ENCODE data around the gene NPAS1.

The NPAS1 gene

GRCh38 chr19:47057328-47057727, 37.7 kb downstream of the NPAS1 start:
- no peak for DNase-seq (ENCODE audit: low spot score in 2 of 2)
- Histone ChIP-seq H3K36me3 (replicated peaks) (no peaks in the 10 kb centered on the region), H3K4me1 (peaks cover 15% of the 10 kb centered on the region), H3K9me3 (no peaks in the 10 kb centered on the region), H3K27me3 (ENCODE audit: low read depth) (no peaks in the 10 kb centered on the region), H3K4me3 (no peak overlapping the region)
- in situ Hi-C loops (cut with MboI; ENCODE audit: low sequenced_read_pairs) = no loop called here

- in situ Hi-C loops (cut with MboI; ENCODE audit: low sequenced_read_pairs) = no loop called here
- H3K27me3 ChIP-seq (ENCODE audit: low read depth) = no peaks in the 10 kb centered on the region
- DNase-seq (ENCODE audit: low spot score in 2 of 2) = no peak
- H3K4me1 ChIP-seq = peaks cover 15% of the 10 kb centered on the region
- no peaks in the 10 kb centered on the region for H3K36me3 ChIP-seq (replicated peaks)
- H3K9me3 ChIP-seq = no peaks in the 10 kb centered on the region
- H3K4me3 ChIP-seq = no peak overlapping the region
Measured at GRCh38 chr19:47058621-47059022, 39.0 kb downstream of the NPAS1 start.

GRCh38 chr19:47063874-47064273, 44.2 kb downstream of the NPAS1 start:
- Histone ChIP-seq H3K27me3 (ENCODE audit: low read depth) (no peaks in the 10 kb centered on the region), H3K9me3 (no peaks in the 10 kb centered on the region), H3K4me3 (no peak overlapping the region), H3K36me3 (replicated peaks) (peaks cover 14% of the 10 kb centered on the region), H3K4me1 (no peaks in the 10 kb centered on the region; the same call in 1 of the 2 replicates)
- in situ Hi-C loops (cut with MboI; ENCODE audit: low sequenced_read_pairs) = no loop called here
- peak; percentile 14 to 37 for DNase-seq (ENCODE audit: low spot score in 2 of 2)

GRCh38 chr19:47065242-47065641, 45.6 kb downstream of the NPAS1 start:
- H3K4me1 ChIP-seq = no peaks in the 10 kb centered on the region; the same call in 1 of the 2 replicates
- in situ Hi-C loops (cut with MboI; ENCODE audit: low sequenced_read_pairs) = no loop called here
- DNase-seq (ENCODE audit: low spot score in 2 of 2) = no peak
- no peaks in the 10 kb centered on the region for H3K9me3 ChIP-seq
- no peaks in the 10 kb centered on the region for H3K27me3 ChIP-seq (ENCODE audit: low read depth)
- H3K4me3 ChIP-seq = no peak overlapping the region
- peaks cover 14% of the 10 kb centered on the region for H3K36me3 ChIP-seq (replicated peaks)

- no peaks in the 10 kb centered on the region; the same call in 1 of the 2 replicates for H3K4me1 ChIP-seq
- no peak overlapping the region for H3K4me3 ChIP-seq
- peaks cover 17% of the 10 kb centered on the region for H3K36me3 ChIP-seq (replicated peaks)
- no peaks in the 10 kb centered on the region for H3K9me3 ChIP-seq
- DNase-seq (ENCODE audit: low spot score in 2 of 2) = no peak
- in situ Hi-C loops (cut with MboI; ENCODE audit: low sequenced_read_pairs) = no loop called here
- H3K27me3 ChIP-seq (ENCODE audit: low read depth) = no peaks in the 10 kb centered on the region
Measured at GRCh38 chr19:47066376-47067214, 47.0 kb downstream of the NPAS1 start.

DNA sequence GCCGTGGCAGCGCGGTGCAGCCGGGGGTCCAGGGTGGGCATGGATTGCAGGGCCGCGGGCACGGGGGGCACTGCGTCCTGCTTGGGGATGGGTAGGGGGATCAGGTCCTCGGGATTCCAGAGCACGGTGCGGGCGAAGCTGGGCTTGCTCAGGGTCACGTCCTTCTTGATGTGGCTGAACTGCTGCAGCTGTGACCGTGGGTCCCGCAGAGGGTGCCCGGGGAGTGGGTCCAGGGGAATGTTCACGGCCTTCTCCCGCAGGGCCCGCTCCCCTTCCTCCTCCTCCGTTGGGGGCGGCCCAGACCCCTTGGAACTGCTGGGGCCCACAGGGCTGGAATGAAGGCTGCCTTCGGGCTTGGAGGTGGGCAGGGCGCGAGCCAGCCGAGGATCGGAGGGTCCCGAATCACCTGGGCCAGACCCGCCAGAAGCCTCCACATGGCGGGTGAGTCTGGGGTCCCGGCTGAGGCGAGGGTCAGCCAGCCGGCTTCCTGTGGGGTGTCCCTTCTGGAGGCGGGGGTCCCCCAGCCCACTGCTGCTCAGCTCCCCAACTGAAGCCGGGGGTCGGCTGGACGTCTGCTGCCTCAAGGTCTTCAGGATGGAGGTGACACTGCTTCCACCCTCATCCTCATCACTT, 47.7 kb downstream of the NPAS1 start:
- H3K9me3 ChIP-seq = no peaks in the 10 kb centered on the region
- DNase-seq (ENCODE audit: low spot score in 2 of 2) = no peak

GRCh38 chr19:47068246-47068645, 48.6 kb downstream of the NPAS1 start:
- H3K27me3 ChIP-seq (ENCODE audit: low read depth) = no peaks in the 10 kb centered on the region
- H3K36me3 ChIP-seq (replicated peaks) = peaks cover 22% of the 10 kb centered on the region
- in situ Hi-C loops (cut with MboI; ENCODE audit: low sequenced_read_pairs) = no loop called here

More for the DNA sequence above, 47.7 kb downstream of the NPAS1 start:
- Histone ChIP-seq H3K4me1 (no peaks in the 10 kb centered on the region; the same call in 1 of the 2 replicates), H3K36me3 (replicated peaks) (peaks cover 19% of the 10 kb centered on the region), H3K4me3 (no peak overlapping the region), H3K27me3 (ENCODE audit: low read depth) (no peaks in the 10 kb centered on the region)
- in situ Hi-C loops (cut with MboI; ENCODE audit: low sequenced_read_pairs) = no loop called here

DNA sequence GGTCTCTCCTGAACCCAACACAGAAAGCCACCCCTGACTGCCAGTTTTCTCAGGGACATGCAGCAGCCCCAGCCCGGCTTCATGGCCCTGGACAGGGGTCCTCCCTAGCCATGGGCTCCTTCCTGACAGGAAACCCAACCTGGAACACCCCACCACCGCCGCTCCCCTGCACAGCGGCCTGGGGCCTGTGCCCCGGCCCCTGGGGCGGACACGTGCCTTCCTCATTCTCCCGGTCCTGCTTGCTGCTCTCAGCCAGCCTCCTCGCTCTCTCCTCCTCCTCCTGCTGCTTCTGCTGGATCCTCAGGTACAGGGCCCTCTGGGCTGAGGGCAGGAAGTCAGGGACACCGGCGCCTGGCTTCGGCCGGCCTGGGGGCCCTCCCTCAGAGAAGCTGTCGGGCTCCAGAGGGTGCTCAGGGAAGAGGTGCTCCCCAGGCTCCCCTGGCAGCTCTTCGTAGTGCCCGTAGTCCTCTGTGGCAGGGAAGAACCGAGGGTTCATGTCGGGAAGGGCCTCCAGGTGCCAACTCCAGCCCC, 49.3 kb downstream of the NPAS1 start:
- Histone ChIP-seq H3K9me3 (no peaks in the 10 kb centered on the region), H3K27me3 (ENCODE audit: low read depth) (no peaks in the 10 kb centered on the region), H3K4me1 (no peaks in the 10 kb centered on the region), H3K4me3 (no peak overlapping the region), H3K36me3 (replicated peaks) (peaks cover 22% of the 10 kb centered on the region)
- in situ Hi-C loops (cut with MboI; ENCODE audit: low sequenced_read_pairs) = no loop called here
- no peak for DNase-seq (ENCODE audit: low spot score in 2 of 2)

More at GRCh38 chr19:47068246-47068645, 48.6 kb downstream of the NPAS1 start:
- no peak overlapping the region for H3K4me3 ChIP-seq
- H3K9me3 ChIP-seq = no peaks in the 10 kb centered on the region
- no peaks in the 10 kb centered on the region; the same call in 1 of the 2 replicates for H3K4me1 ChIP-seq
- DNase-seq (ENCODE audit: low spot score in 2 of 2) = no peak

DNA sequence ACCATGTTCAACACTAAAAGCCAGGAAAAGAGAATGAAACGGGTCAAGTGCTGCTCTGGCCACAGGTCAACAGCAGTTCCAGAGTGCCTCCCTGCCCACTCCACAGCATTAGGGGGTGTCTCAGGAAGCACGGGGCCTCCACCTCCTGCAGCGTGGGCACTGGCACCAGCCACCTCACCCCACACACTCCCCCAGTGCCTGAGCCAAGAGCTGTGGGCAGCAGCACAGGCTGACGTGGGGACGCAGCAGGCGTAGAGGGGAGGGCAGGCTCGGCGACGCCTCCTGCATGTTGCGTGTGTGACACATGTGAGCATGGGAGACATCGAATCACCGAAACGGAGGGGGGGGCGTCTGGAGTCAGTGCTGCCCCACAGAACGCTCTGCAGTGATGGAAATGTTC, 50.2 kb downstream of the NPAS1 start:
- Histone ChIP-seq H3K27me3 (ENCODE audit: low read depth) (no peaks in the 10 kb centered on the region), H3K36me3 (replicated peaks) (peaks cover 22% of the 10 kb centered on the region), H3K4me1 (no peaks in the 10 kb centered on the region), H3K4me3 (no peak overlapping the region), H3K9me3 (no peaks in the 10 kb centered on the region)
- in situ Hi-C loops (cut with MboI; ENCODE audit: low sequenced_read_pairs) = loop anchor here (10.0 kb wide), 1 partner anchor 55 kb away; no protein-coding TSS in a partner anchor
- no peak for DNase-seq (ENCODE audit: low spot score in 2 of 2)

- in situ Hi-C loops (cut with MboI; ENCODE audit: low sequenced_read_pairs) = loop anchor here (10.0 kb wide), 1 partner anchor 54 kb away; no protein-coding TSS in a partner anchor
- Histone ChIP-seq H3K27me3 (ENCODE audit: low read depth) (no peaks in the 10 kb centered on the region), H3K4me1 (no peaks in the 10 kb centered on the region), H3K4me3 (no peak overlapping the region), H3K9me3 (no peaks in the 10 kb centered on the region), H3K36me3 (replicated peaks) (peaks cover 22% of the 10 kb centered on the region)
- DNase-seq (ENCODE audit: low spot score in 2 of 2) = no peak
Measured at GRCh38 chr19:47070756-47071155, 51.1 kb downstream of the NPAS1 start.

DNA sequence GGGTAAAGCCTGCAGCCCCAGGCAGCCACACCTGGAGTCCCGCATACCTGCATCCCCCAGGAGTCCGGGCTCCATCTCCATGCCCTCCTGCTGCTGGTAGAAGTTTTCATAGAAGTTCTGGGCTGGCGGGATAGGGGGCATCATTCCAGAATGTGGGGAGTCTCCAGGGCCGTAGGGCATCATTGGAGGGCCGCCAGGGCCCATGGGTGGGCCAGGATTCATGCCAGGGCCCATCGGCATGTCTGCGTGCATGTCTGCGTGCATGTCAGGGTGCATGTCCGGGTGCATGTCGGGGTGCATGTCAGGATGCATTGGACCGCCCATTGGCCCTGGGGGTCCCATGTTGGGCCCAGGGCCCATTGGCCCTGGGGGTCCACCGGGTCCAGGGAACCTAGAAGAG, 52.1 kb downstream of the NPAS1 start:
- peaks cover 27% of the 10 kb centered on the region for H3K36me3 ChIP-seq (replicated peaks)
- no peak for DNase-seq (ENCODE audit: low spot score in 2 of 2)
- in situ Hi-C loops (cut with MboI; ENCODE audit: low sequenced_read_pairs) = loop anchor here (10.0 kb wide), 1 partner anchor 53 kb away; no protein-coding TSS in a partner anchor

GRCh38 chr19:47072323-47072722, 52.7 kb downstream of the NPAS1 start:
- peaks cover 22% of the 10 kb centered on the region for H3K36me3 ChIP-seq (replicated peaks)
- no peak overlapping the region for H3K4me3 ChIP-seq
- H3K27me3 ChIP-seq (ENCODE audit: low read depth) = no peaks in the 10 kb centered on the region
- no peaks in the 10 kb centered on the region for H3K4me1 ChIP-seq
- DNase-seq (ENCODE audit: low spot score in 2 of 2) = no peak
- in situ Hi-C loops (cut with MboI; ENCODE audit: low sequenced_read_pairs) = loop anchor here (10.0 kb wide), 1 partner anchor 52 kb away; no protein-coding TSS in a partner anchor
- no peaks in the 10 kb centered on the region for H3K9me3 ChIP-seq

More for the DNA sequence above, 52.1 kb downstream of the NPAS1 start:
- H3K9me3 ChIP-seq = no peaks in the 10 kb centered on the region
- H3K4me3 ChIP-seq = no peak overlapping the region
- H3K4me1 ChIP-seq = no peaks in the 10 kb centered on the region
- no peaks in the 10 kb centered on the region for H3K27me3 ChIP-seq (ENCODE audit: low read depth)

GRCh38 chr19:47073574-47073973, 53.9 kb downstream of the NPAS1 start:
- in situ Hi-C loops (cut with MboI; ENCODE audit: low sequenced_read_pairs) = loop anchor here (10.0 kb wide), 1 partner anchor 51 kb away; no protein-coding TSS in a partner anchor
- no peak overlapping the region for H3K4me3 ChIP-seq
- H3K27me3 ChIP-seq (ENCODE audit: low read depth) = no peaks in the 10 kb centered on the region
- no peaks in the 10 kb centered on the region for H3K4me1 ChIP-seq
- H3K36me3 ChIP-seq (replicated peaks) = peaks cover 18% of the 10 kb centered on the region
- no peaks in the 10 kb centered on the region for H3K9me3 ChIP-seq
- no peak for DNase-seq (ENCODE audit: low spot score in 2 of 2)
